ENCODE measurements around the gene LRRC75B.

GRCh38 chr22:24580276-24580675 is 12.6 kb downstream of the LRRC75B start:
- TF ChIP-seq, protein P1, sequence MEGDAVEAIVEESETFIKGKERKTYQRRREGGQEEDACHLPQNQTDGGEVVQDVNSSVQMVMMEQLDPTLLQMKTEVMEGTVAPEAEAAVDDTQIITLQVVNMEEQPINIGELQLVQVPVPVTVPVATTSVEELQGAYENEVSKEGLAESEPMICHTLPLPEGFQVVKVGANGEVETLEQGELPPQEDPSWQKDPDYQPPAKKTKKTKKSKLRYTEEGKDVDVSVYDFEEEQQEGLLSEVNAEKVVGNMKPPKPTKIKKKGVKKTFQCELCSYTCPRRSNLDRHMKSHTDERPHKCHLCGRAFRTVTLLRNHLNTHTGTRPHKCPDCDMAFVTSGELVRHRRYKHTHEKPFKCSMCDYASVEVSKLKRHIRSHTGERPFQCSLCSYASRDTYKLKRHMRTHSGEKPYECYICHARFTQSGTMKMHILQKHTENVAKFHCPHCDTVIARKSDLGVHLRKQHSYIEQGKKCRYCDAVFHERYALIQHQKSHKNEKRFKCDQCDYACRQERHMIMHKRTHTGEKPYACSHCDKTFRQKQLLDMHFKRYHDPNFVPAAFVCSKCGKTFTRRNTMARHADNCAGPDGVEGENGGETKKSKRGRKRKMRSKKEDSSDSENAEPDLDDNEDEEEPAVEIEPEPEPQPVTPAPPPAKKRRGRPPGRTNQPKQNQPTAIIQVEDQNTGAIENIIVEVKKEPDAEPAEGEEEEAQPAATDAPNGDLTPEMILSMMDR (IDR thresholded peaks at IDR 0.05): no peak
- TF ChIP-seq EP300 (IDR thresholded peaks at IDR 0.05) (no peak), POLR2A (IDR thresholded peaks at IDR 0.05) (no peak)
